Transverse colon (tissue), 4 donors: Measurements from ENCODE around the gene IRS2. TPM values are rescaled to one million over a fixed set of nuclear protein-coding genes. Genes with fewer than 3 reads are reported as not detected.

Experiments
- DNase-seq: peaks from one replicate; pipeline ENCODE4 v3.0.0-alpha.2; 2019
- H3K27ac ChIP-seq, 4 donors: fragments of 200-600 bp; sonication (generic); 2 replicates each; pipeline ENCODE4 v1.5.1; 2016 to 2018; ENCODE audit warnings: inconsistent platforms in 4 of 4
- H3K27me3 ChIP-seq: fragments of 200-600 bp; sonication (generic); 2 replicates; pipeline ENCODE4 v1.5.1; 2017; ENCODE audit warnings: inconsistent platforms
- H3K36me3 ChIP-seq, 4 donors: fragments of 200-600 bp; sonication (generic); 2 replicates each; pipeline ENCODE4 v1.5.1; 2017 to 2019; ENCODE audit warnings: inconsistent platforms in 4 of 4
- H3K4me1 ChIP-seq, 4 donors: fragments of 200-600 bp; sonication (generic); 2 replicates each; pipeline ENCODE4 v1.5.1; 2017 to 2020; ENCODE audit warnings: inconsistent platforms in 4 of 4
- H3K4me3 ChIP-seq, 4 donors: fragments of 200-600 bp; sonication (generic); 1 replicate in 1 of 4; 2 replicates in 3 of 4; pipeline versions ENCODE4 v1.5.1 to v1.6.1; 2017 to 2019; ENCODE audit warnings: inconsistent platforms in 4 of 4
- H3K9me3 ChIP-seq, 2 donors: fragments of 200-600 bp; sonication (generic); 2 replicates each; pipeline ENCODE4 v1.5.1; 2017 to 2019; ENCODE audit warnings: inconsistent platforms in 2 of 2
- EP300 ChIP-seq: sonication (generic); formaldehyde crosslinking; IDR thresholded peaks from one replicate; pipeline ENCODE4 v1.6.1; 2017; ENCODE audit warnings: antibody characterized with exemption, low read depth
- POLR2A ChIP-seq: fragments of 450-650 bp; IDR thresholded peaks from one replicate; pipeline ENCODE4 v1.6.1; 2016; ENCODE audit warnings: antibody characterized with exemption, mild to moderate bottlenecking, moderate library complexity
- POLR2AphosphoS5 ChIP-seq, 3 donors: sonication (generic); formaldehyde crosslinking; IDR thresholded peaks; one replicate each; pipeline ENCODE4 v1.6.1; 2016; ENCODE audit warnings: antibody characterized with exemption in 3 of 3
- WGBS, 2 donors: methylation state at CpG; one replicate each; pipeline ENCODE4 v1.1.5; 2018; ENCODE audit warnings: low coverage in 1 of 2; 5-methylcytosine and 5-hydroxymethylcytosine counted together
- in situ Hi-C, 4 donors: fragments of 200-750 bp; cut with MboI; loops; one replicate each; pipeline versions ENCODE4 v1.15.0 to v1.15.1; 2017; ENCODE audit warnings: low sequenced_read_pairs in 3 of 4, low pct_ligation_motif_present in 1 of 4, low pct_unique_long_range_greater_than_20kb in 1 of 4
- intact Hi-C: fragments of 100-400 bp; cut with DNase I; formaldehyde crosslinking; loops from one replicate; pipeline ENCODE4 v1.15.1; 2023; ENCODE audit warnings: low total_unique reads
- total RNA-seq, 4 donors: library from RNA; depleted of rRNA; stranded (reverse); fragments of >200 nt; gene quantifications; one replicate each; pipeline ENCODE4 v1.1.0, GENCODE V29; 2016
- TF ChIP-seq, protein P1 (sequence below), 5 experiments: fragments of 200-600 bp in 3 of 5; fragments of 450-650 bp in 2 of 5; sonication (generic) in 3 of 5; IDR thresholded peaks; 1 replicate in 2 of 5; 2 replicates in 3 of 5; pipeline ENCODE4 v1.5.1; 2016 to 2017; ENCODE audit warnings: antibody characterized with exemption in 5 of 5, inconsistent platforms in 3 of 5, mild to moderate bottlenecking in 2 of 5, moderate library complexity in 1 of 5

The IRS2 gene
- total RNA-seq, 4 donors from 2014 or later = 12.5 to 72.6 (median 28.5) TPM

DNA sequence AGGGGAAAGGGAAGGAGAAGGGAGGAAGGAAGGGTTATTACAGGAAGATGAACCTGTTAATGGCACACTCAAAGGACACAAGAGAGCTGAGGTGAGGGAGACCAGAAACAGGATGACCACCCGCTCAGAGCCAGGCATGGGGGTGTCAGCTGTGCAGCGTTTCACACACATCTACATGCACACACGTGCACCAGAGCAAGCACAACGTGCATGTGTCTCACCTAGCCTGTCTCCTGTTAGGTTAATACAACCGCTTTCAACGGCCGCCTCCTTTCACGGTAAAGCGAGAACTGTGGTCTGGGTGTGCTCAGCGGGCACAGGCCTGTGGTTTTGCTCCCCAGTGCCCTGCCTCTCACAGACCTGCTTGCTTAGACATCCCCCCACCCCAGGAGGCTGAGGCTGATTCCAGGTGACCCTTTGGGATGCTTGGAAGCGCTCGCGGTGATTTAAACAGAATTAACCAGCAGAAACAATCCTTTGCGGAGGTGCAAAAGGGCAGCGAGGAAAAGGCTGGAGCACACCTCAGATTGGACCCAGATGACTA, 27.4 kb downstream of the IRS2 start:
- in situ Hi-C loops (no loop called here), intact Hi-C loops (no loop called here)
- Histone ChIP-seq H3K4me1 (no peaks in the 10 kb centered on the region), H3K36me3 (peaks cover 0 to 20% (median 7%) of the 10 kb centered on the region in 4 donors), H3K4me3 (no peak overlapping the region), H3K9me3 (no peaks in the 10 kb centered on the region), H3K27me3 (no peaks in the 10 kb centered on the region), H3K27ac (no peak overlapping the region)
- no peak for DNase-seq
- TF ChIP-seq, protein P1, sequence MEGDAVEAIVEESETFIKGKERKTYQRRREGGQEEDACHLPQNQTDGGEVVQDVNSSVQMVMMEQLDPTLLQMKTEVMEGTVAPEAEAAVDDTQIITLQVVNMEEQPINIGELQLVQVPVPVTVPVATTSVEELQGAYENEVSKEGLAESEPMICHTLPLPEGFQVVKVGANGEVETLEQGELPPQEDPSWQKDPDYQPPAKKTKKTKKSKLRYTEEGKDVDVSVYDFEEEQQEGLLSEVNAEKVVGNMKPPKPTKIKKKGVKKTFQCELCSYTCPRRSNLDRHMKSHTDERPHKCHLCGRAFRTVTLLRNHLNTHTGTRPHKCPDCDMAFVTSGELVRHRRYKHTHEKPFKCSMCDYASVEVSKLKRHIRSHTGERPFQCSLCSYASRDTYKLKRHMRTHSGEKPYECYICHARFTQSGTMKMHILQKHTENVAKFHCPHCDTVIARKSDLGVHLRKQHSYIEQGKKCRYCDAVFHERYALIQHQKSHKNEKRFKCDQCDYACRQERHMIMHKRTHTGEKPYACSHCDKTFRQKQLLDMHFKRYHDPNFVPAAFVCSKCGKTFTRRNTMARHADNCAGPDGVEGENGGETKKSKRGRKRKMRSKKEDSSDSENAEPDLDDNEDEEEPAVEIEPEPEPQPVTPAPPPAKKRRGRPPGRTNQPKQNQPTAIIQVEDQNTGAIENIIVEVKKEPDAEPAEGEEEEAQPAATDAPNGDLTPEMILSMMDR (IDR thresholded peaks at IDR 0.05) = no peak
- TF ChIP-seq POLR2A (no peak), POLR2AphosphoS5 (IDR thresholded peaks at IDR 0.05) (no peak), EP300 (no peak)
- WGBS, 2 donors = 86 to 90% methylated on average over 5 to 15 of the region's 15 CpGs

DNA sequence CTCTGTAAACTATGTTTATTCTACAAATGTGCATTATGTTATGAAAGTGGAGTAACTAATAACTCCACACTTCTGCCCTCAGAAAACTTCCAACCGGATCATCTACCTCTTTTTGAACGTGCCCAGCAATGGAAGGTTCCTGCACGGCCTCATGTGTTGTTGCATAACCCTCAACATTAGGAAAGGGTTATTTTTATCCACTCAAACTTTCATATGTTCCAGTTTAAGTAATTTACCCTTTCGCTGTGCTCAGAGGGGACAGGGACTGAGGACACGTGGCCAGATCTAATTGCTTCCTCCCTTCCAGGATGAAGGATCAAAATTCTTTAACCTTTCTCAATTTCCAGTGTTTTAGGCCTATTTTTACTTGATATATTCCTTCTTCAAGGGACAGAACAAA, 29.6 kb downstream of the IRS2 start:
- no peaks in the 10 kb centered on the region for H3K27me3 ChIP-seq
- in situ Hi-C loops = no loop called here
- no peak overlapping the region for H3K27ac ChIP-seq

DNA sequence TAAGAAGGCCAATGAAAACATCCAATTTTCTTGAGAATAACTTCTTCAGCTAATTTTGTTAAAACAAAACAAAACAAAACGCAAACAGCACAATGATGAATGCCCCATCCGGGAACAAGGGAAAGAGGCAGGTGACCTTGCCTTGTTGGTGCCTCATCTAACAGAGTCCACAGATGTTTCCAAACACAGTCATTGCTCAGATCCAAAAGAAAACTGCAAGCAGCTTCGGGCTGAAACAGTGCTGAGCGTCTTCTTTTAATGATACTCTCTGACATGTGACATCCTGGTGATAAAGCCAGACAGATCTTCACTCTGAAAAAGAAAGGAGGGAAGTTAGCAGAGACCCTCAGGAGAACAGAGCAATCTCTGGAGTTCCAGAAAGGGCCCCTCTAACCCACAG, 30.4 kb downstream of the IRS2 start:
- H3K36me3 ChIP-seq = peaks cover 0 to 20% (median 9%) of the 10 kb centered on the region in 4 donors
- TF ChIP-seq POLR2AphosphoS5 (IDR thresholded peaks at IDR 0.05) (no peak), POLR2A (no peak), EP300 (no peak)
- TF ChIP-seq, protein P1 (IDR thresholded peaks at IDR 0.05) = no peak
- H3K9me3 ChIP-seq = no peaks in the 10 kb centered on the region
- no peak overlapping the region for H3K4me3 ChIP-seq
- H3K27me3 ChIP-seq = no peaks in the 10 kb centered on the region
- WGBS, 2 donors = 83 to 93% methylated on average over 4 of the region's 4 CpGs
- no peaks in the 10 kb centered on the region for H3K4me1 ChIP-seq
- no peak overlapping the region for H3K27ac ChIP-seq
- DNase-seq = no peak
- intact Hi-C loops (no loop called here), in situ Hi-C loops (no loop called here)

More for the DNA sequence above, 29.6 kb downstream of the IRS2 start:
- DNase-seq = no peak
- no peaks in the 10 kb centered on the region for H3K4me1 ChIP-seq
- intact Hi-C loops = no loop called here
- H3K36me3 ChIP-seq = peaks cover 0 to 20% (median 9%) of the 10 kb centered on the region in 4 donors
- H3K4me3 ChIP-seq = no peak overlapping the region
- TF ChIP-seq POLR2AphosphoS5 (IDR thresholded peaks at IDR 0.05) = no peak
- no peak for TF ChIP-seq POLR2A
- TF ChIP-seq EP300 = no peak
- TF ChIP-seq, protein P1 (IDR thresholded peaks at IDR 0.05) = no peak
- no peaks in the 10 kb centered on the region for H3K9me3 ChIP-seq
- WGBS, 2 donors = 64 to 82% methylated on average over 4 to 5 of the region's 5 CpGs

DNA sequence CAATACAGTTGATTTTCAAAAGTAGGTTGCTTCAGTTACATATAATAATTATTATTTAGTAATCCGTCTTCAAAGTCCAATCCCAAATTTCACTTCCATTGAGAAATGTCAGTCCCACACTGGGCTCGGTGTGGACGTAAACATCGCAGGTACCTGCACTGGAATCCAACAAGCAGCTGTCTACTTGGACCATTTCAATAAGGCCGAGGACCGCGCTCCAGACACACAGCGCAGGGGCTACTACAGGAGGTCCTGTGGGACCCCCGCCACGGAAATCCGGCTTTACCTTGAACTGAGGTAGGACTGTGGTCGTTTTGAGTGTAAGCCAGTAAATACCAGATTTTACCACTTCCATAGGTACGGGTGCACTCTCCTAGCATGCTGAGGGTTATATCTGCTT, 30.8 kb downstream of the IRS2 start:
- 94 to 97% methylated on average over 9 to 13 of the region's 13 CpGs for WGBS, 2 donors
- no peak overlapping the region for H3K27ac ChIP-seq
- H3K4me3 ChIP-seq = no peak overlapping the region
- H3K4me1 ChIP-seq = no peaks in the 10 kb centered on the region
- no peak for TF ChIP-seq EP300
- TF ChIP-seq POLR2AphosphoS5 (IDR thresholded peaks at IDR 0.05) = no peak
- TF ChIP-seq, protein P1 (IDR thresholded peaks at IDR 0.05) = no peak
- TF ChIP-seq POLR2A = no peak
- H3K27me3 ChIP-seq = no peaks in the 10 kb centered on the region
- H3K36me3 ChIP-seq = peaks cover 0 to 20% (median 9%) of the 10 kb centered on the region in 4 donors
- no peaks in the 10 kb centered on the region for H3K9me3 ChIP-seq
- in situ Hi-C loops = no loop called here
- DNase-seq = no peak
- intact Hi-C loops = no loop called here
